HG02642 (cell line): Measurements from ENCODE around the gene SQSTM1.
"Not testable (repeated sequence)": the region's sequence is repeated elsewhere in the genome, so short reads cannot be mapped to it uniquely, and the experiment has no call there.

Experiments
- ATAC-seq: cut with Tn5 transposase; IDR thresholded peaks from one replicate; pipeline ENCODE4 v1.9.1; 2021; ENCODE audit warnings: mild to moderate bottlenecking; ENCODE audit not compliant: unreplicated experiment, poor library complexity

The SQSTM1 gene

GRCh38 chr5:179870403-179870903, 49.7 kb downstream of the SQSTM1 start:
- no peak for ATAC-seq

- ATAC-seq: no peak
Observed at GRCh38 chr5:179870952-179871351, 50.2 kb downstream of the SQSTM1 start.

GRCh38 chr5:179871533-179871932, 50.8 kb downstream of the SQSTM1 start:
- not testable (repeated sequence) for ATAC-seq

- no peak for ATAC-seq
Observed at GRCh38 chr5:179872055-179872827, 51.5 kb downstream of the SQSTM1 start.

GRCh38 chr5:179872828-179873575, 52.3 kb downstream of the SQSTM1 start:
- ATAC-seq: no peak

- no peak for ATAC-seq
Observed at GRCh38 chr5:179873588-179874110, 52.9 kb downstream of the SQSTM1 start.

GRCh38 chr5:179874136-179874535, 53.4 kb downstream of the SQSTM1 start:
- no peak for ATAC-seq

GRCh38 chr5:179874536-179875292, 54.0 kb downstream of the SQSTM1 start:
- ATAC-seq: no peak

- no peak for ATAC-seq
Observed at GRCh38 chr5:179875741-179876609, 55.3 kb downstream of the SQSTM1 start.

- no peak for ATAC-seq
Observed at GRCh38 chr5:179876610-179876952, 55.9 kb downstream of the SQSTM1 start.

- ATAC-seq: no peak
Observed at GRCh38 chr5:179878222-179879002, 57.7 kb downstream of the SQSTM1 start.

- ATAC-seq: no peak
Observed at GRCh38 chr5:179879003-179879689, 58.4 kb downstream of the SQSTM1 start.

GRCh38 chr5:179879690-179880010, 58.9 kb downstream of the SQSTM1 start:
- ATAC-seq: no peak

- no peak for ATAC-seq
Observed at GRCh38 chr5:179880066-179880650, 59.5 kb downstream of the SQSTM1 start.

- no peak for ATAC-seq
Observed at GRCh38 chr5:179880848-179881590, 60.3 kb downstream of the SQSTM1 start.

- no peak for ATAC-seq
Observed at GRCh38 chr5:179882338-179882737, 61.6 kb downstream of the SQSTM1 start.

GRCh38 chr5:179883163-179883562, 62.5 kb downstream of the SQSTM1 start:
- ATAC-seq: no peak
